Heart left ventricle (tissue), 16 donors: Measurements from ENCODE around the gene URM1. TPM values are rescaled to one million over a fixed set of nuclear protein-coding genes. Genes with fewer than 3 reads are reported as not detected.

Source experiments
- ATAC-seq, 4 donors: fragments of 200-7000 bp; cut with Tn5 transposase; one replicate each; pipeline ENCODE4 v1.9.1; 2020 to 2022; ENCODE audit warnings: moderate library complexity in 4 of 4, mild to moderate bottlenecking in 3 of 4, moderate number of reproducible peaks in 1 of 4
- DNase-seq, 5 donors: peaks; one replicate each; pipeline ENCODE4 v3.0.0-alpha.2; 2020
- H3K27ac ChIP-seq, 12 donors: fragments of 200-600 bp; sonication (generic) in 4 of 12; one replicate each; pipeline versions ENCODE4 v1.5.0 to v1.8.0; 2016 to 2022; ENCODE audit warnings: mild to moderate bottlenecking in 2 of 12
- H3K27me3 ChIP-seq, 9 donors: fragments of 200-600 bp; sonication (generic) in 2 of 9; one replicate each; pipeline versions ENCODE4 v1.5.1 to v1.8.0; 2016 to 2022; ENCODE audit warnings: mild to moderate bottlenecking in 3 of 9
- H3K36me3 ChIP-seq, 9 donors: fragments of 200-600 bp; sonication (generic) in 2 of 9; one replicate each; pipeline versions ENCODE4 v1.5.0 to v1.8.0; 2018 to 2022; ENCODE audit warnings: mild to moderate bottlenecking in 2 of 9
- H3K4me1 ChIP-seq, 12 donors: fragments of 200-600 bp; sonication (generic) in 4 of 12; one replicate each; pipeline versions ENCODE4 v1.5.0 to v1.8.0; 2016 to 2022; ENCODE audit warnings: mild to moderate bottlenecking in 3 of 12
- H3K4me3 ChIP-seq, 12 donors: fragments of 200-600 bp; sonication (generic) in 4 of 12; one replicate each; pipeline versions ENCODE4 v1.5.0 to v1.8.0; 2017 to 2022; ENCODE audit warnings: mild to moderate bottlenecking in 9 of 12, moderate library complexity in 4 of 12
- H3K9me3 ChIP-seq, 12 donors: fragments of 200-600 bp; sonication (generic) in 4 of 12; one replicate each; pipeline versions ENCODE4 v1.5.0 to v1.8.0; 2016 to 2022; ENCODE audit warnings: mild to moderate bottlenecking in 1 of 12
- CTCF ChIP-seq, 12 donors: fragments of 200-600 bp; sonication (generic) in 4 of 12; IDR thresholded peaks; one replicate each; pipeline versions ENCODE4 v1.5.0 to v1.8.0; 2018 to 2022; ENCODE audit warnings: antibody characterized with exemption in 12 of 12, mild to moderate bottlenecking in 5 of 12
- POLR2A ChIP-seq, 2 donors: fragments of 450-650 bp; IDR thresholded peaks; one replicate each; pipeline ENCODE4 v1.6.1; 2017; ENCODE audit warnings: antibody characterized with exemption in 2 of 2, mild to moderate bottlenecking in 2 of 2, moderate library complexity in 2 of 2
- WGBS, 4 donors: extraction: QIAGEN DNeasy Blood & Tissue Kit in 2 of 4; methylation state at CpG; one replicate each; pipeline versions ENCODE4 v1.1.5 to v1.1.7; 2013 to 2018; 5-methylcytosine and 5-hydroxymethylcytosine counted together
- intact Hi-C, 10 donors: fragments of 100-400 bp; cut with DNase I; formaldehyde crosslinking; loops; one replicate each; pipeline versions ENCODE4 v1.11.1 to v1.14.2; 2022
- microRNA counts, 2 donors: library from miRNA; unstranded; fragments of <30 nt; microRNA quantifications; one replicate each; lab custom pipeline; 2016
- microRNA-seq, 4 donors: library from miRNA; unstranded; fragments of <30 nt; microRNA quantifications; one replicate each; pipeline versions ENCODE4 to v1.2.0, GENCODE V29; 2017 to 2020
- polyA plus RNA-seq, 2 donors: library from polyadenylated mRNA; stranded (reverse); fragments of 200-250 nt; gene quantifications; one replicate each; pipeline ENCODE4 v1.2.3, GENCODE V29; 2013
- total RNA-seq, 9 donors: library from RNA; depleted of rRNA in 2 of 9; stranded (reverse); fragments of >200 nt in 2 of 9; fragmentation: NEBNext Ultra II Directional in 3 of 9; extraction: Animal tissue kit (Norgen Biotek cat#: 25700) in 3 of 9; gene quantifications; one replicate each; pipeline versions ENCODE4 v1.1.0 to v1.2.4, GENCODE V29; 2016 to 2023
- donor health status: ischemic (EF 13 %, LVEDD 7.1; RV severe dilation, severe dysfunction).
- donor health status: healthy with polysubstance abuse.
- donor health status: DM: no; HTN: yes; CAD: no.
- donor health status: DM: no; HTN: no; CAD: no.
- donor health status: ischemic (EF 25% LVEDD 6.9; RV normal size, moderate dysfunction).
- donor health status: ischemic (EF 25% LVEDD 5.7; RV mildly dilated, moderate dysfunction).
- donor health status: healthy.
- donor health status: DM: yes; HTN: yes; CAD: no.
- donor health status: ischemic (EF 35%, LVEDD 5.7; RV mildly dilated, moderate dysfunction).
- donor health status: nonischemic (EF 11% LVEDD 7.7; RV severe dilation, severe dysfunction).
- donor health status: DM: yes; HTN: yes; CAD: no.
- donor health status: PGD.
- donor health status: ischemic (EF 29% LVEDD 5.4; RV normal size, mild dysfunction).
- donor health status: nonischemic (EF 23%, LVEDD 6.1; RV moderate dilation, normal function).

URM1 gene
- total and polyA plus RNA-seq, 11 donors, result 30.2 to 85.6 (median 45.4) TPM

- H3K4me1 ChIP-seq, result peaks cover 0 to 10% (median 8%) of the 10 kb centered on the region in 12 donors
- TF ChIP-seq CTCF (IDR thresholded peaks at IDR 0.05) (peak; percentile 88 to 99 (median 96)), POLR2A (IDR thresholded peaks at IDR 0.05) (no peak)
- peak overlapping the region in 1 of 12 donors; percentile 15 for H3K27ac ChIP-seq
- no peaks in the 10 kb centered on the region for H3K27me3 ChIP-seq
- H3K4me3 ChIP-seq, result no peak overlapping the region
- peaks cover 0 to 6% (median 0%) of the 10 kb centered on the region in 9 donors for H3K36me3 ChIP-seq
- intact Hi-C loops, result loop anchor here in 1 of 10 donors (5.0 kb wide), 1 partner anchor 199 kb away; no protein-coding TSS in a partner anchor
- peak; percentile 82 to 95 (median 92) for ATAC-seq
- peak; percentile 86 to 93 (median 88) for DNase-seq
- 28 to 39% (median 32%) methylated on average over 6 to 12 of the region's 12 CpGs for WGBS, 4 donors
- H3K9me3 ChIP-seq, result no peaks in the 10 kb centered on the region
These were observed 67.4 kb downstream of the URM1 start for GRCh38 chr9:128438343-128439109.

GRCh38 chr9:128439273-128439672 lies 68.1 kb downstream of the URM1 start:
- DNase-seq (no peak), ATAC-seq (no peak)
- Histone ChIP-seq H3K9me3 (no peaks in the 10 kb centered on the region), H3K27ac (peak overlapping the region in 1 of 12 donors; percentile 15), H3K4me1 (peaks cover 0 to 10% (median 8%) of the 10 kb centered on the region in 12 donors), H3K4me3 (no peak overlapping the region), H3K27me3 (no peaks in the 10 kb centered on the region), H3K36me3 (peaks cover 0 to 6% (median 0%) of the 10 kb centered on the region in 9 donors)
- intact Hi-C loops, result loop anchor here in 1 of 10 donors (5.0 kb wide), 1 partner anchor 198 kb away; no protein-coding TSS in a partner anchor
- 86 to 93% (median 89%) methylated on average over 7 of the region's 7 CpGs for WGBS, 4 donors
- TF ChIP-seq POLR2A (IDR thresholded peaks at IDR 0.05) (no peak), CTCF (IDR thresholded peaks at IDR 0.05) (no peak)

MicroRNA genes within 50 kb of the gene (microRNA counts, 767-probe panel; counts per million panel counts)
- 0 to 71.6 counts per million in 2 donors for microRNA hsa-miR-219-2-3p (lab: Ali Mortazavi, UCI)

Small RNA genes within 50 kb of the gene (microRNA-seq; reads per million reads assigned to microRNA genes)
- gene MIR219B, result 0 reads per million in 4 donors

Other genes starting within 250 kb of the URM1 start
- 100 to 1,000 TPM; 116 to 166 (median 139) TPM for gene PTGES2, start 243.6 kb upstream of the URM1 start, total RNA-seq
- 100 to 1,000 TPM; 143 to 179 TPM for gene PTGES2, start 243.6 kb upstream of the URM1 start, polyA plus RNA-seq
- 1 to 10 TPM in 1 of 9 donors, not detected in 8; 5.8 TPM for gene LCN2, start 221.9 kb upstream of the URM1 start, total RNA-seq
- gene LCN2, start 221.9 kb upstream of the URM1 start, polyA plus RNA-seq, result 1 to 10 TPM in 1 of 2 donors, not detected in 1; 1.1 TPM
- gene BBLN, start 211.1 kb upstream of the URM1 start, total RNA-seq, result 100 to 1,000 TPM in 2 of 9 donors, 10 to 100 TPM in 7; 29.9 to 280 (median 46.4) TPM
- gene BBLN, start 211.1 kb upstream of the URM1 start, polyA plus RNA-seq, result 100 to 1,000 TPM in 1 of 2 donors, 10 to 100 TPM in 1; 47.3 to 122 TPM
- gene CIZ1, start 179.8 kb upstream of the URM1 start, total RNA-seq, result 100 to 1,000 TPM in 1 of 9 donors, 10 to 100 TPM in 8; 42.6 to 101 (median 79.3) TPM
- 10 to 100 TPM; 43.7 to 53.8 TPM for gene CIZ1, start 179.8 kb upstream of the URM1 start, polyA plus RNA-seq
- 10 to 100 TPM in 1 of 9 donors, 1 to 10 TPM in 8; 1.6 to 17.2 (median 3.6) TPM for gene DNM1, start 168.0 kb upstream of the URM1 start, total RNA-seq
- gene DNM1, start 168.0 kb upstream of the URM1 start, polyA plus RNA-seq, result 1 to 10 TPM; 2.2 to 7.7 TPM
- gene GOLGA2, start 95.4 kb upstream of the URM1 start, total RNA-seq, result 100 to 1,000 TPM in 1 of 9 donors, 10 to 100 TPM in 8; 68.5 to 122 (median 87.4) TPM
- 100 to 1,000 TPM in 1 of 2 donors, 10 to 100 TPM in 1; 77.7 to 144 TPM for gene GOLGA2, start 95.4 kb upstream of the URM1 start, polyA plus RNA-seq
- gene SWI5, start 95.1 kb upstream of the URM1 start, total RNA-seq, result 10 to 100 TPM; 10.8 to 23.9 (median 18.7) TPM
- 10 to 100 TPM; 25.8 to 30.6 TPM for gene SWI5, start 95.1 kb upstream of the URM1 start, polyA plus RNA-seq
- 10 to 100 TPM; 12.9 to 49.7 (median 34.5) TPM for gene TRUB2, start 48.9 kb upstream of the URM1 start, total RNA-seq
- gene TRUB2, start 48.9 kb upstream of the URM1 start, polyA plus RNA-seq, result 10 to 100 TPM; 25.3 to 25.6 TPM
- 10 to 100 TPM; 19.0 to 43.2 (median 29.8) TPM for gene COQ4, start 48.5 kb upstream of the URM1 start, total RNA-seq
- 10 to 100 TPM; 32.2 to 38.1 TPM for gene COQ4, start 48.5 kb upstream of the URM1 start, polyA plus RNA-seq
- 10 to 100 TPM; 10.7 to 36.1 (median 17.8) TPM for gene SLC27A4, start 30.8 kb upstream of the URM1 start, total RNA-seq
- gene SLC27A4, start 30.8 kb upstream of the URM1 start, polyA plus RNA-seq, result 10 to 100 TPM; 25.9 to 48.8 TPM
- 10 to 100 TPM in 7 of 9 donors, 1 to 10 TPM in 2; 5.9 to 30.0 (median 11.8) TPM for gene CERCAM, start 49.5 kb downstream of the URM1 start, total RNA-seq
- gene CERCAM, start 49.5 kb downstream of the URM1 start, polyA plus RNA-seq, result 10 to 100 TPM in 1 of 2 donors, 1 to 10 TPM in 1; 5.3 to 10.7 TPM
- gene ODF2, start 84.6 kb downstream of the URM1 start, total RNA-seq, result 10 to 100 TPM; 10.9 to 20.9 (median 13.7) TPM
- gene ODF2, start 84.6 kb downstream of the URM1 start, polyA plus RNA-seq, result 10 to 100 TPM in 1 of 2 donors, 1 to 10 TPM in 1; 8.0 to 25.5 TPM
- 10 to 100 TPM; 17.2 to 23.5 (median 19.9) TPM for gene GLE1, start 133.3 kb downstream of the URM1 start, total RNA-seq
- 10 to 100 TPM in 1 of 2 donors, 1 to 10 TPM in 1; 7.5 to 20.3 TPM for gene GLE1, start 133.3 kb downstream of the URM1 start, polyA plus RNA-seq
- gene SPTAN1, start 181.2 kb downstream of the URM1 start, total RNA-seq, result 100 to 1,000 TPM; 218 to 472 (median 285) TPM
- gene SPTAN1, start 181.2 kb downstream of the URM1 start, polyA plus RNA-seq, result 100 to 1,000 TPM; 104 to 161 TPM